CD4-positive, alpha-beta T cell treated with Interleukin-4 for 4 hours (primary cell): ENCODE data around the gene CDK11A.
"Not testable (repeated sequence)": the region's sequence is repeated elsewhere in the genome, so short reads cannot be mapped to it uniquely, and the experiment has no call there.

ENCODE experiments used
- DNase-seq: peaks from one replicate; pipeline ENCODE4 v3.0.0-alpha.2; 2020

Gene CDK11A

DNA sequence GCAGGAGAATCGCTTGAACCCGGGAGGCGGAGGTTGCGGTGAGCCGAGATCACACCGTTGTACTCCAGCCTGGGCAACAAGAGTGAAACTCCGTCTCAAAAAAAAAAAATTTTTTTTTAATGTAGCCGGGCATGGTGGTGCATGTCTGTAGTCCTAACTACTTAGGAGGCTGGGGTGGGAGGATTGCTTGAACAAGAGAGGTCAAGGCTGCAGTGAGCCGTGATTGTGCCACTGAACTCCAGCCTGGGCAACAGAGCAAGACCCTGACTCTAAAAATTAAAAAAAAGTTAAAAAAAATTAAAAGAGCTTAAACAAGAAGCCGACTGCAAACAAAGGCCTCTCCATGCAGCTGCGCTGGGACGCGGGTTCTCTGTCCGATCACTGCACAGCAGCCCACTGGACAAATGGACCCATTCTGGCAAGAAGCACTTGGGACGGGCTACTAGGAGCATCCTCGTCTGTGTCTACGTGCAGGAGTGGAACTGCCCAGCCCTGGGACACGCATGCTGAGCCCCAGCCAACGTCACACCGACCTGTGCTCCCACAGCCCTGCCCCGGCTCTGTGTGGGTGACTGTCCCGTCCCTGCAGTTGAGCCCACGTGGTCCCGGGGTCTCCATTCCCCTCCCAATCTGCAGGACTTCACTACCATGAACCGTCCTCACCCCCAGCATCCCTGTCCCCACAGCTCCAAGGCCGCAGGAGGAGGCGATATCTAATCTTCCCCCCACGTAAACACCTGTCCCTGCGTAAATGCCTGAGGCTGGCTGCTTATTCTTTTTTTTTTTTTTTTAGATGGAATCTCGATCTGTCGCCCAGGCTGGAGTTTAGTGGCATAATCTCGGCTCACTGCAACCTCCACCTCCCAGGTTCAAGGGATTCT, 43.9 kb downstream of the CDK11A start:
- no peak for DNase-seq

DNA sequence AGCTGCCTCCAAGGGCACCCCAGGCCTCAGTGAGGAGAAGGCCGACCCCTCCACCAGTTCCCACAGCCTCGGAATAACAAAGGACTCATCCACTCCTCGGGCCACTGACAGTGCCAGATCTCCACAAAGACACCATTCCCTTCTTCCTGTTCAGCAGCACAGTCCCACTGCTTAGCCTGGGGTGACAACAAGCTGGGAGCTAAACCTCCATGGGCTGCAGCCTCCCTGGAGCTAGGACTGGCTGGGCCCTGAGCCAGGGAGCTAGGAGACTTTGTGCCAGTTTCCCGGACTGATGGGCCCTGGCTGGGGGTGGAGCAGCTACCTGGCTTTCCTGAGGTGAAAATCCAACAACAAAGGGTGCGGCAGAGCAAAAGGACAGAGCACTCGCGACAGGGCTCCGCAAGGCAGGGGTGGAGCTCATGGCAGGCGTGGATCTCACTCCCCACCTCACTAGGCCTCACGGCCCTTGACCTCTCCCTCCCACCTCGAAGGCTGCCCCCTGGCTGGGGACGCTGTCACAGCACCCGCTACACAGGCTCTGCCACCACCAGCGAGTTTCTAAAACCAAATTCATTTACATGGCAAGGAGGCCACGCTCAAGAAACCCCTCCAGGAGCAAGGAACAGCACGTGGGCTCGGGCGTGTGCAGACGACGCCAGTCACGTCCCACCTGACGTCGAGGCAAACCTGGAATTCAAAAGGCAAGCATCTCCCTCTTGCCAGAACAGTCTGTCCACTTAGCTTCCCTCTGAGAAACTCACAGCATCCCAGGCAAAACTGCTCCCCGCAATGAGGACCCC, 45.4 kb downstream of the CDK11A start:
- DNase-seq = peak; percentile 40

GRCh38 chr1:1677718-1678580, 46.2 kb downstream of the CDK11A start:
- DNase-seq = peak; percentile 37

- DNase-seq = not testable (repeated sequence)
Measured at GRCh38 chr1:1676087-1676486, 48.1 kb downstream of the CDK11A start.

GRCh38 chr1:1675218-1675617, 48.9 kb downstream of the CDK11A start:
- DNase-seq = not testable (repeated sequence)

GRCh38 chr1:1674806-1675205, 49.4 kb downstream of the CDK11A start:
- DNase-seq = not testable (repeated sequence)

DNA sequence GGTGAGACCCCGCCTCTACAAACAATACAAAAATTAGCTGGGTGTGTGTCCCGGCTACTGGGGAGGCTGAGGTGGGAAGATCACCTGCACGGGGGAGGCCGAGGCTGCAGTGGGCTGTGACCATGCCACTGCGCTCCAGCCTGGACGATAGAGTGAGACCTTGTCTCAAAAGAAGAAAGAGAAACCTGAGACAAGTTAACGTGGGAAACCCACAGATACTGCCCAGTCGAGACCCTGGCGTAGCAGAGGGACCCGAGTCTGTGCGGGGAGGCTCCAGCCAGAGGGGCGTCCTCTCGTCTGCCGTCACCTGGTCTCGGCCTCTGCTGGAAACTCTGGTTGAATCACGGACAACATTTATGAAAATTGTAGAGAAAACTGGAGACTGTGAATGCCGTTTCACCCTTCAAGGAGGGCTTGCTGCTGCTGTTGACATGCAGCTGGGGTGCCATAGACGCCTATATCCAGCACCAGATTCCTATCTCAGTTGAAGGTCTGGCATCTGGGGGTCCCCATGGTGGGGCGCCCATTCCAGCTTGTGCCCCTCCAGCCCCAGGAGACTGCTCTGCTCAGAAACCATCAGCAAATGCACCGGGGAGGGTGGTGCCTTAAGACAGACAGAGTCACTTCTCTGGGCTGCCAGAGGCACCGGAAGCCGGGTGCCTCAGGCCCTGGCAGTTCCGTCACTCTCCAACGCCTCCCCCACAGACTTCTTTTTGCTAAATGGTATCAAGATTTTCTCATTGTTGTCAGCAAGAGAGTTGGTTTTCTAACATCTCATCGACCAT, 51.8 kb downstream of the CDK11A start:
- no peak for DNase-seq

DNA sequence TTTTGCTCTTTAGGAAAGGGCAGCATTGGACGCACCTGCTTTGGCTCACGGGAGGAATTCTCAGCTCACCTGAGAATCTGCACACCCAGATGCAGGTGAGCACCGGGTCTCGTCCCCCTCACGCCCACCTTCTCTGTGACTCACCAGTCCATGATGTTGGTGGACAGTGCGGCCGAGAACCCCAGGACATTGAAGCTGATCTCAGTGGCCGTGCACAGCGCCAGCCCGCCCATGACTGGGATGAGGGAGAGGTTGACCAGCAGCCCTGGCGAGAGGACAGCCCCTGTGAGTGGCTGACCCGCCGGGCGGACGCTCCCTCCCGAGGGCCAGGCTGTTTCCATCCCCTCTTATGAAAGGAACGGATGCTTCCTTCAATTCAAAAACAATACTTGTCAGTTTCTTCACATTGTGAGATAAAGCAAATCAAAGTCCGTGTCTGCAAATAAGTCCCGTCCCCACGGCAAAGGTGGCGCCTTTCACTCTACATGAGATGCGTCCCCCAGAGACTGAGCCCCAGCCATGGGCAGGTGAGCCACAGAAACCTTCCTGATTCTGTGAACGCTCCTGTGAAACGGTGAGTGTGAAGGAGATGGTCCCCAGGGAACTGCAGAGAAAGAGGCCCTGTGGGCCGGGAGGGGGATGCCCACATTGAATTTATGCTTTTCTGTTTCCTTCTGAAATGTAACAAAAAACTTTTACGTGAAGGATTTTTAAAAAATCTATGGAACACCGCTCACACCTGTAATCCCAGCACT, 52.6 kb downstream of the CDK11A start:
- no peak for DNase-seq

DNA sequence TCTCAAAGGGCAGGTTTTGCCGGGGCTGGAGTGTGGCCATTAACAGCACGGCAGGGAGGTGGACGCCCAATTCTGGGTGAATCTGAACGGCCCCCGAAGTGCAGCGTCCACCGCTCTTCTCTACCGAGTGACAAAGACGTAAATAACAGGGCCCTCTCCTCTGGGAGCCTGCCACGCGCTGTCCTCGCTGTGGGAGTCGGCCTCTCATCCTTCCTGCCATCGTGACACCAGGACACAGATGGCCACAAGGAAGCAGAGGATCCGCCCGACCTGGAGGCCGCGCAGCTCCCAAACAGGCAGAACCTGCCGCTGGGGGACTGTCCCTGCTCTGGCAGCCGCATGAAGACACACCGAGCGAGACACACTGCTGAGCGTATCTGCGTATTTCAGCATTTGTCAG, 53.3 kb downstream of the CDK11A start:
- no peak for DNase-seq

GRCh38 chr1:1669468-1670440, 54.4 kb downstream of the CDK11A start:
- no peak for DNase-seq

GRCh38 chr1:1666526-1666925, 57.6 kb downstream of the CDK11A start:
- no peak for DNase-seq

DNA sequence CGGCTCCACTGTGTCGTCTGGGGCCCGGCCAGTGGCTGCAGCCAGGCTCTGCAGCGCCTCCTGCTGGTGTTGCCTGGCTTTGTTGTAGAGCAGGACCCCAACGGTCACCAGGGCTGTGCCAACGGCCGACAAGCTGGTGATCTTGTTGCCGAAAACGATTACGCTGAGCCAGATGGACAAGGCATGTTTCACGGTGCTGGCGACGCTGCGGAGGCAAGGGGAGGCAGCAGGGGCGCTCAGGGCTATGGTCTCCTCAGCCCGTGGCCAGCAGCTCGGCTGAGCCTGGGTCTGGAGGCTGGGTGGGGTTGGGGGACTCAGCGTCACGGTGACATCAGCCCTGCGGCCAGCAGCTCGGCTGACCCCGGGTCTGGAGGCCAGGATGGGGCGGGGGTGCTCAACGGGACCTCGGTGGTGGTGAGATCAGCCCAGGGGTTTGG, 58.3 kb downstream of the CDK11A start:
- DNase-seq = no peak

DNA sequence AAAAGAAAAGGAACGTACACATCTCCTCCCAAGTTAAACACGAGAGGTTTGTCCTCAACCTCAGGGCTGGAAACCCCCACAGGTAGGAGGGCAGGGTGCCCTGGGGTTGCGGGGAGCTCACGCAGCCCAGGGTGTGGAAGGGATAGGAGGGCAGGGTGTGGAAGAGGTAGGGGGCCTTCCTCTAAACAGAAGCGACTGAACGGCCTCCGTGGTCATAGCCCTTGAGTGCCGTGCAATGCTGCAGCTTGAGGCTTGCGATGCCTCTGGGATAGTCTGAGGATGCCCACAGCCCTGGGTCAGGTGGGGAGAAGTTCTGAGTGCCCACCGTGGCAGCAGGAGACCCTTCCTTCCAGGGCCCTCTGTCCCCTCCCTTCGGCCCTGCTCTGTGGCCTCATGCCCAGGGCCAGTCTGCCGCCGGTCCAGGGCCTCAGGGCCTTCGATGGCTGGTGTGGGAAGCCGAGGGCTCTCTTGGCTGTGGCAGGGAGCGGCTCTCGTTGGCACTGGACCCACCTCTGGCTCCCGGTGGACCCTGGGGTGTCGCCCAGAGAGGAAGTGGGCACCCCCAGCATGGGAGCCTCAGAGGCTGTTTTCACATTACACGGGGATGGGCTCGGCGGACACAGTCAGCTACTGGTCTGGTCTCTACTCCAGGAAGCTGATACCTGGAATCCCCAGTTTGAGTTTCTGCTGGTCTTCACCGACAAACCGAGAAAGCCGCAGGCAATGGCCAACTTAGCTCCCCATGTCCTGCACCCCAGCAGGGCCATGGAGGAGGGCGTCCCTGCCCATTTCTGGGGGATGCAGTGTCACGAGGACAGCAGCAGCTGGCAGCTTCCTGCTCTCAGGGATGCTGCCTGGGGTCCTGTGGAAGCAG, 59.0 kb downstream of the CDK11A start:
- DNase-seq = no peak

- not testable (repeated sequence) for DNase-seq
Measured at GRCh38 chr1:1664318-1664717, 59.8 kb downstream of the CDK11A start.

- DNase-seq = not testable (repeated sequence)
Measured at GRCh38 chr1:1662830-1663560, 61.2 kb downstream of the CDK11A start.

DNA sequence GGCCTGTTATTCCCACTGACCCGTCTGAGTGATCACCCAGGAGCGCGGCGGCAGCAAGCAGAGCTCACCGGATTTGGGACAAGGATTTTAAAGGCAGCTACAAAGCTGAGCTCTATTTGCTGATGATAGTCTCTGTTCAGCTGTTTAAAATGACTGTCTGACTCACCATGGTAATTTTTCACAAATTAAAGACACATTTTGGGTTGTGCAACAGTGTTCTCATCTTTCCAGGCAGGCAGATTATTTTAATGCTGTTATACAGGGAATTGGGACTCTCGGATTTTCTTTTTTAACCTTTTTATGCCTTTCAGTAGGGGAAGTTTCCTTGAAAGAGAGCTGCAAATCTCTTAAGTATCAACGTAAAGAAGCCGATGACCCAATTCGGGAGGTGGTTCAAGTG, 61.8 kb downstream of the CDK11A start:
- DNase-seq = not testable (repeated sequence)

DNA sequence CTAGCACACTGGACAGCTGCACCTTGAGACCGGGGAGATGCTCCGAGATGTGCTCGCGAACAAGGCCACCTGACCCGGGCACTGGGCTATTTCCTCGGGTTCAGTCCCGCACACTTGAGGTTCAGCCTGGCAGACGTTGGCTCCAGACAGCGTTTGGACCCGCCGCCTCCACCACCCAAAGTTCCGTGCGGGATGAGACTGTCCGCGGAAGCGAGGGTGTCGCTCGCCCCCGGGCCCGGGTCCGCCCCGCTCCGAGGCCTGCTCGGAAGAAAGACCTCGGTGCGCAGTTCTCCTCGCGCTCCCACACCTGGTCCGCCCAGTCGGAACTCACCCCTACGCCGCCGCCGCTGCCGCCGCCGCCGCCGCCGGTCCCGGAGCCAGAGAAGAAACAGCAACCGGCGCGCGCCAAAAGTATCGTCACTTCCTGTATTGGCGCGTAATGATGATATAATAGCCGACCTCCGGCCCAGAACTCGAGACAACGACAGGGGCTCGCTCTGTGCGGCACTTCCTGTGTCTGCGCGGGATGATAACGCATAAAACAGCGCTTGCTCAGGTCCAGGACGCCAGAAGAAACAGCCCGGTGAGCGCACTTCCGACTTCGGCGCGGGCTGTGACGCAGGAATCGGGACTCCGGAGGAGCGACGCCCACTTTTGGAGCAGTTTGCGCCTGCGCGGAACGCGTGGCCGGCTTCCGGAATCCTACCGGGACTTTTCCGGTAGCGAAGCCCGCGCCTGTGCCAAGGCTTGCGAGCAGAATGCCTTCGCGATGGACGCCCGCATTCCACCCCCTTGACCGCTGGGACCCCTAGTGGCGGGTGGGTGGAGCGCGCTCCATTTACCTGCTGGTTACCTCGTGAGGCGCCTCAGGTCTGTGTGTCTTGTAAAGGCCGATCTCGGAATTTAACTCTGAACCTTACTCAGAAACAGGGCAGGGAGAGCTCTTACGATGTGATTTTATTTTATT, 65.3 kb downstream of the CDK11A start, which contains the start of gene CDK11B:
CDK11B (minus strand) TSS at position 422 of the 967 bp plus-strand sequence. CDS start 1,519 bp downstream, outside the sequence.
- DNase-seq = peak; percentile 95
